IPS DF 19.7 (cell line): ENCODE measurements around the gene RNF144B.

Experiments
- DNase-seq: peaks from one replicate; pipeline ENCODE4 v3.0.0-alpha.2; 2013; ENCODE audit warnings: low read depth, low spot score

RNF144B gene

DNA sequence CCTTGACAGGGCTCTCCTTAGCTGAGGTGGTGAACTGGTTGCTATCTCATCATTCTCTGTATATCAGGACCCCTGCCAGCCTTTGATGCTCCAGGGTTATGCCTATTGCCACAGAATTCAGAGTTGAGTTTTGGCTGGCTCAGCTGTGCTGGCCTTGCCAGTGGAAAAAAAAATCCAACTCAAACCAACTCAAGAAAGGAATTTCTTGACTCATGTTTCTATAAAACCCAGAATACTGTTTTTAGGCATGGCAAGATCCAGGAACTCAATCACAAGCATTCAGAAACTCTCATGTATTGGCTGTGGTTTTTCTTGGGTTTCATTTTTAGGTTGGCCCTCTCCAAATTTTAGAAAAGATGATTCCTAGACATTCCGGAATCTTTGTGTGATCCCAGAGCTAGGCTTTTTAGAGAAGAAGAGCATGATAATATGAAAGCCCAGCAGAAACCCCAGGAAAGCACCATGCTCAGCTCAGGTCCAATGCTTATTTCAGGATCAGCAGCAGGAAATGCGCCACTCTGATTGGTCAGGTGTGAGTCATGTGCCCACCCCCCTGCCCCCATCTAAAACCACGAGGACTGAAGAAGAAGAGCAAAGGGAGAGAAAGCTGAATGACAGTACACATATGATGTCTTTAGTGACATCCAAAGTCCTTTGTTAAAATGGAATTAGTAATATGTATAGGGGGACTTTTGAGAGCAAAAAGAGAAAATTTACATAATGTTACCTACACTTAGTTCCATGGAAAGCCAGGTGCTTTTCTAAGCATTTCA, 122.9 kb downstream of the RNF144B start:
- DNase-seq: no peak

DNA sequence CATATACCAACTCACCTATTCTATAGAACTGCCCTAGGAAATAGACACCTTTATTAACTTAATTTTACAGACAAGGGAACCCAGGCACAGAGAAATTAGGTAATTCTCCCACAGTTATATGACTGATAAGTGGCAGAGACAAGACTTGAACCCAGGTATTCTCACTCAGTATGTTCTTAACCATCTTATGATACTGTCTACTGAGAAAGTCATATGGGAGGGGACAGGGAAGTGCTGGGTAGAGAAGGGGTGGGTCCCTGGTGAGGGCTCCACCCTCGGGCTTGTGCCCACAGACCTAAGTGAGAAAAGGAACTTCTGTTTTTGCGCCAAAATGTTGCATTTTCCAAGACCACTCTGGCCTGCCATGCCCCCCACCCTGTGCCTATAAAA, 123.5 kb downstream of the RNF144B start:
- no peak for DNase-seq

DNA sequence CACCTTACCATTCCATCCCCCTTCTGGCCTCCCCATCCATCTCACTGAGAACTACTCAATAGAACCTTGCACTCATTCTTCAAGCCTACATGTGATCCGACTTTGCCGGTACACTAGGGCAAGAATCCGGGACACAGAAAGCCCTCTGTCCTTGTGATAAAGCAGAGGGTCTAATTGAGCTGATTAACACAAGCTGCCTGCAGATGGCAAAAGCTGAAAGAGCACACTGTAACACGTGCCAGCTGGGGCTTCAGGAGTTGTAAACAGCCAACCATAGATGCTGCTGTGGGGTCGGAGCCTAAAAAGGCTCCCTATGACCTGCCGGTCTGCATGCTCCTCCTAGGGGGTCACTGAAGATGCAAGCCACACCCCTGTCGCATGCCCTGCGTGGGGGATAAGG, 124.1 kb downstream of the RNF144B start:
- DNase-seq: no peak

DNA sequence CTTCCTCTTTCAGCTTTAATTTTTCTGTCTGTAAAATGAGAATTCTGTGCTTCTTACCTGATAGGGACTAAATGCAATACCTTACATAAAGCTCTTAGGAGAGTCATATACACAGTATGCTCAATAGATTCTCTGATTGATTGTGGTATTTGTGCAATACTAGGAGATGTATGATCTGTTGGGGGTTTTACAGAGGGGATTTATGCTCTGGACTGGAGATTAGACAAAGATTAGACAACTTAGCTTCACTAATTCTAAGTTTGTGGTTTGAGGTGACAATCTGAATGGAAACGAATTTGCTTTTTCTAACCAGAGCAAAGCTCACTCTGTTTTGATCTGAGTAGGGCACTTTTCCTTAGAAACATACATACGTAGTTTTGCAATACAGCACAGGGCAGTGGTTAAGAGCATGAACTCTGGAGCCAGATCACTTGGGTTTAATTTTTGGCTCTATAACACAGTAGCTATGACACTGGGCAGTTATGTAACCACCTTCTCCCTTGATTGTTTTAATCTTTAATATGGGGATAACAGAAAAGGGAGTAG, 126.2 kb downstream of the RNF144B start:
- no peak for DNase-seq

DNA sequence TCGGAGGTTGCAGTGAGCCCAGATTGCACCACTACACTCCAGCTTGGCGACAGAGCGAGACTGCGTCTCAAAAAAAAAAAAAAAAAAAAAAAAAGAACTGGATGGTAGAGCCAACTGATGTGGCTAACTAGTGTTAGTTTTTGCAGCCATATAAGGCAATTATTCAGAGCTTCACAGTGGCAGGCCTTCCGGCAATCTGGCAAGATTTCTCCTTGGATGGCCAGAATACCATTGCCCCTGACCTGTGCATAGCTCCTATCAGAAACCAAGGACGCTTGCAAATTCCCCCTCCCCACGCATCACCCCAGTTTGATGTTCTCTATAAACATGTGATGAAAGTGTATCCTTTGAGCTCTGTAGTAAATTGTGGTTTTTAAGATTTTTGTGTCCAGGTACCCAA, 127.0 kb downstream of the RNF144B start:
- DNase-seq: no peak

DNA sequence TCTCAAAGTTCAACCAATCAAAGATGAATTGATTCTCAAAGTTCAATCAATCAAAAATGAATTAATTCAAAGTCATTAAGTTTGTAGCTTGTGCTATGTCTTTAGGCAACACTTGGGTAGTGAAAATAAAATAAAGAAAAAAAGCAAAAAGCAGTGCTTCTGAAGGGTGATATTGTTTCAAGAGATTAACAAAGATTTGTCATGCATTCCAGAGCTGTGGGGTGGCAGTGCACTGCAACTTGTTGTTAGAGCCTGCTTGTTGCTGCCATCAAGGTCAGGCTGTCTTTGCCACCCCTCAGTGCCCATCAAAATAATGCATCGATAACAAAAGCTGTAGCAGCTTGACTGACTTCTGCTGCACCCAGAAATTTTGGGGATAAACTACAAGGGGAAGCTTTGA, 128.6 kb downstream of the RNF144B start:
- no peak for DNase-seq
